A673 (cell line): ENCODE measurements around the gene PRKAG2. TPM values are rescaled to one million over a fixed set of nuclear protein-coding genes. Genes with fewer than 3 reads are reported as not detected.

Source experiments
- BruUV-seq: library from RNA; stranded (reverse); fragments of 400-500 nt; replicated peaks from 2 replicates; lab custom pipeline; 2021; lab: Mats Ljungman, UMichigan
- CTCF ChIA-PET: fragments of 300-600 bp; sonication (Branson Sonifier 250); formaldehyde crosslinking; loops from one replicate; lab custom pipeline; 2022; ENCODE audit warnings: antibody characterized with exemption; lab: Charles Lee
- POLR2A ChIA-PET: fragments of 300-600 bp; sonication (Branson Sonifier 250); formaldehyde crosslinking; loops from one replicate; lab custom pipeline; 2022; ENCODE audit warnings: antibody characterized with exemption; ENCODE audit not compliant: low non-redundant PET; lab: Charles Lee
- DNase-seq: peaks from one replicate; pipeline ENCODE4 v3.0.0-alpha.2; 2015; ENCODE audit warnings: low spot score
- H3K27ac ChIP-seq: fragments of 200-600 bp; sonication (generic); 2 replicates; pipeline ENCODE4 v1.5.1; 2016; ENCODE audit warnings: mixed run types, low read depth, mild to moderate bottlenecking, mixed read lengths, antibody characterized with exemption, low read length; ENCODE audit not compliant: poor library complexity, severe bottlenecking
- H3K27me3 ChIP-seq: fragments of 200-600 bp; sonication (generic); replicated peaks from 2 replicates; pipeline ENCODE4 v1.6.1; 2017; ENCODE audit warnings: mixed run types, low read depth, mild to moderate bottlenecking, mixed read lengths, antibody characterized with exemption, low read length; ENCODE audit not compliant: insufficient read depth, poor library complexity
- H3K36me3 ChIP-seq: fragments of 200-600 bp; sonication (generic); 2 replicates; pipeline ENCODE4 v1.6.1; 2016; ENCODE audit warnings: mixed run types, mild to moderate bottlenecking, mixed read lengths, antibody characterized with exemption, low read length; ENCODE audit not compliant: insufficient read depth, poor library complexity, severe bottlenecking
- H3K4me1 ChIP-seq: fragments of 200-600 bp; sonication (generic); 2 replicates; pipeline ENCODE4 v1.6.1; 2017; ENCODE audit warnings: mixed run types, mild to moderate bottlenecking, mixed read lengths, antibody characterized with exemption, low read length; ENCODE audit not compliant: insufficient read depth, poor library complexity, severe bottlenecking
- H3K4me3 ChIP-seq: fragments of 200-600 bp; sonication (generic); 2 replicates; pipeline ENCODE4 v1.5.1; 2016; ENCODE audit warnings: low read depth, mixed run types, mild to moderate bottlenecking, mixed read lengths, low read length; ENCODE audit not compliant: poor library complexity, severe bottlenecking
- H3K9me3 ChIP-seq: fragments of 200-600 bp; sonication (generic); 2 replicates; pipeline ENCODE4 v1.6.1; 2016; ENCODE audit warnings: mixed run types, low read depth, mild to moderate bottlenecking, mixed read lengths, antibody characterized with exemption, low read length; ENCODE audit not compliant: poor library complexity, severe bottlenecking
- EZH2 ChIP-seq: fragments of 200-600 bp; sonication (generic); IDR thresholded peaks from 2 replicates; pipeline ENCODE4 v1.6.1; 2017; ENCODE audit warnings: borderline replicate concordance, low read depth, mild to moderate bottlenecking, mixed read lengths, antibody characterized with exemption, low read length; ENCODE audit not compliant: poor library complexity, severe bottlenecking
- intact Hi-C: fragments of 100-400 bp; cut with micrococcal nuclease; formaldehyde crosslinking; loops from one replicate; pipeline ENCODE4 v1.10.0; 2022; ENCODE audit not compliant: unreplicated experiment
- total RNA-seq: library from RNA; stranded (reverse); gene quantifications from 2 replicates; pipeline ENCODE4 v1.2.3, GENCODE V29; 2021
- TF ChIP-seq, protein P1 (sequence below): fragments of 300-800, 200-600 bp; sonication (generic); conservative IDR thresholded peaks from 2 replicates; pipeline ENCODE4 v1.5.1; 2017; ENCODE audit warnings: low read depth, mild to moderate bottlenecking, antibody characterized with exemption, low read length, moderate library complexity, mixed read lengths

The PRKAG2 gene
- total RNA-seq, 1 experiment from 2014 or later = 11.6 TPM

DNA sequence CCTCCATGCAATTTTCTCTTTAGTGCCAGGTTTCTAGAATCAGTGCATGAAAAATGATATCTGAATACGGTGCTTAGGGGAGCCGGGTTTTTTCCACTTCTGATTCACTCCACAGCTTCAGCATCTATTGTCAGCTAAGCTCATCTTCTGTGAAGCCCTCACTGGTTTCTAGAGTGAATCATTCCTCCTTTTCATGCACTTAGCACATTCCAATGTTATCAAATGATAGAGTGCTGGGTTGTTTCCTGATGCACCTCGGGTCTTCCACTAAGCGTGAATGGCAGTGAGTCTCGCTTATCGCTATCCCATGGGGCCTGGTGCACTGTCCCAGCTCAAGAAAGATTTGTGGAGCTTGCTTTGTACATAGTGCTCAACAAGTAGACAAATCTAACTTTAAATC is 186.3 kb downstream of the PRKAG2 start:
- Histone ChIP-seq H3K36me3 (no peaks in the 10 kb centered on the region), H3K27me3 (no peaks in the 10 kb centered on the region), H3K9me3 (no peaks in the 10 kb centered on the region), H3K27ac (no peak overlapping the region), H3K4me1 (no peaks in the 10 kb centered on the region), H3K4me3 (no peak overlapping the region)
- intact Hi-C loops = no loop called here
- DNase-seq = no peak
- ChIA-PET POLR2A (no interaction called here), CTCF (no interaction called here)
- TF ChIP-seq, protein P1, sequence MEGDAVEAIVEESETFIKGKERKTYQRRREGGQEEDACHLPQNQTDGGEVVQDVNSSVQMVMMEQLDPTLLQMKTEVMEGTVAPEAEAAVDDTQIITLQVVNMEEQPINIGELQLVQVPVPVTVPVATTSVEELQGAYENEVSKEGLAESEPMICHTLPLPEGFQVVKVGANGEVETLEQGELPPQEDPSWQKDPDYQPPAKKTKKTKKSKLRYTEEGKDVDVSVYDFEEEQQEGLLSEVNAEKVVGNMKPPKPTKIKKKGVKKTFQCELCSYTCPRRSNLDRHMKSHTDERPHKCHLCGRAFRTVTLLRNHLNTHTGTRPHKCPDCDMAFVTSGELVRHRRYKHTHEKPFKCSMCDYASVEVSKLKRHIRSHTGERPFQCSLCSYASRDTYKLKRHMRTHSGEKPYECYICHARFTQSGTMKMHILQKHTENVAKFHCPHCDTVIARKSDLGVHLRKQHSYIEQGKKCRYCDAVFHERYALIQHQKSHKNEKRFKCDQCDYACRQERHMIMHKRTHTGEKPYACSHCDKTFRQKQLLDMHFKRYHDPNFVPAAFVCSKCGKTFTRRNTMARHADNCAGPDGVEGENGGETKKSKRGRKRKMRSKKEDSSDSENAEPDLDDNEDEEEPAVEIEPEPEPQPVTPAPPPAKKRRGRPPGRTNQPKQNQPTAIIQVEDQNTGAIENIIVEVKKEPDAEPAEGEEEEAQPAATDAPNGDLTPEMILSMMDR = no peak
- TF ChIP-seq EZH2 = no peak
- BruUV-seq = no TSS peak

DNA sequence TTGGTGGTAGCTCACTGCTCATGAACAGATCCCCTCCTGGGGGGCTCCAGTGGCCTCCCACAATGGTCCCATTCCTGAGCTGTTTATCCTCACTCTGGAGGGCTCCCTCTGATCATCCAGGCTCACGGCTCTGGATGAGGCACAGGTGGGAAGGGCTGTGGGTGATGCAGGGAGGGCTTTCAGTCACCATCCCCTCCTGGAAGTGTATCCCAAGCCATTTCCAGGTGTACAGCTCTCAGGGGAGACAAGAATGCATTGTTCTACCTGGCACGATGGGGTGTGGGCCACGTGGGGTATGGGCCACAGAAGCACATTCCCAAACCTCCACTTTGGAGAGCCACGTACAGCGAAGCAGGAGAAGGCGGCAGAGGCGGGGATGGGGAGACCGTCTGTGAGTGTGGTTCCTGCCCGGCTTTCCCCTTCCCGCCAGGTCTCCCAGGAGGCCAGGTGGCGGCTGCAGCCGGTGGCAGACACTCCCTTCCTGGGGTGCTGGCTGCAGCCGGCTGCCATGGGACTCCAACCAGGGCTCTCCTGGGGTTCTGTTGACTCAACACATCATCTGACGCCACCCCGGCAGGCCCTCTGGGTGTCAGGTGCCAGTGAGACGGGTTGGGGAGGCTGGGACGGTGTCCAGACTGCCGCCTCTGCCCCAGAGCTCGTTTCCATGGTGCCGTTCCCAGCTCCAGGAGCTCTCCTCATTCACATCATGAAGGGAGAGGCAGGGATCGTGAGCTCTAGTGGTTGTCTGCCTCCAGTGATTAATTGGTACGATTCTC is 187.5 kb downstream of the PRKAG2 start:
- intact Hi-C loops = no loop called here
- Histone ChIP-seq H3K27ac (no peak overlapping the region), H3K36me3 (no peaks in the 10 kb centered on the region), H3K4me1 (no peaks in the 10 kb centered on the region), H3K4me3 (no peak overlapping the region), H3K9me3 (no peaks in the 10 kb centered on the region), H3K27me3 (no peaks in the 10 kb centered on the region)
- CTCF ChIA-PET = no interaction called here
- no peak for DNase-seq
- BruUV-seq = no TSS peak
- POLR2A ChIA-PET = no interaction called here
- TF ChIP-seq, protein P1 = no peak
- TF ChIP-seq EZH2 = no peak

DNA sequence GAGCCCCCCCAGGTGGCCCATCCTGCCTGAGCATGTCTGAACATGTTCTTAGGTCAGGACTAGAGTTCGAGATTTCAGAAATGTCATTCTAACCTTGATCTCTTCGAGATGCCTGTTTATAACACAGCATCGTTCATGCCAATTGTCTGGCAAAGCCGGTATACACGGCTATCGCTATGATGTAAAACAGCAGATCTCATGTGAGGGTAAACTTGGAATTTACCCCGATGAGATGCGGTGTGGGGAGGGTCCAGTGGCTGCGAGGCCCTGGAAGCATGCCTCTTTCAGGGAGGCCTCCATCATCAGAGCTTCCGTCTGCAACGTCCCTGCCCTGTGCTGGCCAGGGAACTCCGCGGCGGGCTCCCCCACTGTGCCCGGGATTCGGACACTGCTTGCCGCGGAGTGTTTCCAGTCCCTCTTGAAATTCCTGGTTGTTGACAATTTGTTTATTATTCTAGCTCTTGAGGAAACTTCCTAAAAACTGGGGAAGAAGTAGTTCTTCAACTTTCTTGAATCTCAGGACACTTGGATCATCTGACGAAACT is 188.6 kb downstream of the PRKAG2 start:
- Histone ChIP-seq H3K36me3 (no peaks in the 10 kb centered on the region), H3K4me1 (no peaks in the 10 kb centered on the region), H3K9me3 (no peaks in the 10 kb centered on the region), H3K27ac (no peak overlapping the region), H3K4me3 (no peak overlapping the region), H3K27me3 (no peaks in the 10 kb centered on the region)
- POLR2A ChIA-PET = no interaction called here
- no peak for DNase-seq
- TF ChIP-seq, protein P1 = no peak
- TF ChIP-seq EZH2 = no peak
- BruUV-seq = no TSS peak
- CTCF ChIA-PET = no interaction called here
- intact Hi-C loops = no loop called here
